IMR-90 (cell line): ENCODE measurements around the gene RARRES2. TPM values are rescaled to one million over a fixed set of nuclear protein-coding genes. Genes with fewer than 3 reads are reported as not detected.

Experiments used
- ATAC-seq: fragments of 200-7000 bp; cut with Tn5 transposase; 2 replicates; pipeline ENCODE4 v1.9.1; 2020; ENCODE audit warnings: low read depth, mild to moderate bottlenecking, moderate library complexity
- BruUV-seq: library from RNA; stranded (reverse); fragments of 400-500 nt; replicated peaks from 2 replicates; lab custom pipeline; 2021; lab: Mats Ljungman, UMichigan
- CTCF ChIA-PET: fragments of 300-600 bp; formaldehyde crosslinking; extraction: SDS; loops from one replicate; lab custom pipeline; 2021; ENCODE audit warnings: antibody characterized with exemption; lab: Yijun Ruan, JAX
- POLR2A ChIA-PET: fragments of 300-600 bp; sonication (Branson Sonifier 250); formaldehyde crosslinking; loops from one replicate; lab custom pipeline; 2022; ENCODE audit warnings: antibody characterized with exemption; ENCODE audit not compliant: unreplicated experiment; lab: Charles Lee
- DNase-seq: peaks from one replicate; pipeline ENCODE4 v3.0.0; 2013
- H2AFZ ChIP-seq: replicated peaks from 2 replicates; pipeline ENCODE3; 2013; ENCODE audit warnings: low read length, mild to moderate bottlenecking; ENCODE audit not compliant: poor library complexity
- H2AK5ac ChIP-seq: 2 replicates; pipeline ENCODE4 v1.6.1; 2013; ENCODE audit warnings: low read depth, low read length, inconsistent platforms
- H2AK9ac ChIP-seq: replicated peaks from 2 replicates; pipeline ENCODE3; 2013; ENCODE audit warnings: mild to moderate bottlenecking, low read depth, low read length, moderate library complexity; ENCODE audit not compliant: poor library complexity
- H2BK120ac ChIP-seq: 2 replicates; pipeline ENCODE4 v1.6.1; 2013; ENCODE audit warnings: low read depth, low read length, inconsistent platforms
- H2BK15ac ChIP-seq: 3 replicates; pipeline ENCODE4 v1.6.1; 2013; ENCODE audit warnings: low read depth, low read length, inconsistent platforms
- H2BK20ac ChIP-seq: 2 replicates; pipeline ENCODE4 v1.6.1; 2013; ENCODE audit warnings: low read depth, mild to moderate bottlenecking, inconsistent platforms, low read length, moderate library complexity
- H2BK5ac ChIP-seq: 2 replicates; pipeline ENCODE4 v1.6.1; 2013; ENCODE audit warnings: mild to moderate bottlenecking, low read depth, low read length, inconsistent platforms; ENCODE audit not compliant: poor library complexity, severe bottlenecking
- H3K14ac ChIP-seq: replicated peaks from 2 replicates; pipeline ENCODE4 v1.6.1; 2013; ENCODE audit warnings: low read depth, low read length, inconsistent platforms
- H3K18ac ChIP-seq: 2 replicates; pipeline ENCODE4 v1.6.1; 2013; ENCODE audit warnings: low read depth, low read length, control low read depth
- H3K23ac ChIP-seq: 2 replicates; pipeline ENCODE4 v1.6.1; 2013; ENCODE audit warnings: low read depth, low read length, inconsistent platforms
- H3K27ac ChIP-seq: 2 replicates; pipeline ENCODE4 v1.5.1; 2013; ENCODE audit warnings: mild to moderate bottlenecking, control low read depth, low read length; ENCODE audit not compliant: insufficient read depth
- H3K27me3 ChIP-seq: 2 replicates; pipeline ENCODE4 v1.6.1; 2013; ENCODE audit warnings: low read length; ENCODE audit not compliant: control insufficient read depth, insufficient read depth
- H3K36me3 ChIP-seq: 2 replicates; pipeline ENCODE4 v1.6.1; 2013; ENCODE audit warnings: low read length, mixed read lengths; ENCODE audit not compliant: control insufficient read depth, insufficient read depth
- H3K4ac ChIP-seq: 2 replicates; pipeline ENCODE4 v1.6.1; 2013; ENCODE audit warnings: low read depth, low read length, inconsistent platforms
- H3K4me1 ChIP-seq: 2 replicates; pipeline ENCODE4 v1.6.1; 2013; ENCODE audit warnings: low read length, mixed read lengths; ENCODE audit not compliant: control insufficient read depth, insufficient read depth
- H3K4me2 ChIP-seq: 2 replicates; pipeline ENCODE4 v1.6.1; 2013; ENCODE audit warnings: low read depth, mild to moderate bottlenecking, control low read depth, low read length, moderate library complexity
- H3K4me3 ChIP-seq: 2 replicates; pipeline ENCODE4 v1.5.1; 2013; ENCODE audit warnings: low read depth, mild to moderate bottlenecking, control low read depth, low read length, moderate library complexity; ENCODE audit not compliant: insufficient read depth
- H3K56ac ChIP-seq: 2 replicates; pipeline ENCODE4 v1.6.1; 2013; ENCODE audit warnings: low read length, inconsistent platforms; ENCODE audit not compliant: insufficient read depth; ENCODE audit errors: extremely low read depth
- H3K79me1 ChIP-seq, 2 experiments: 2 replicates each; pipeline ENCODE4 v1.6.1; 2013; ENCODE audit warnings: low read length in 2 of 2, inconsistent platforms in 1 of 2, low read depth in 1 of 2
- H3K9ac ChIP-seq: 2 replicates; pipeline ENCODE4 v1.6.1; 2013; ENCODE audit warnings: low read depth, low read length, control low read depth
- H3K9me1 ChIP-seq: 2 replicates; pipeline ENCODE4 v1.6.1; 2013; ENCODE audit warnings: low read length, inconsistent platforms; ENCODE audit not compliant: insufficient read depth
- H3K9me3 ChIP-seq: 2 replicates; pipeline ENCODE4 v1.6.1; 2013; ENCODE audit warnings: low read length; ENCODE audit not compliant: control insufficient read depth, insufficient read depth
- H4K20me1 ChIP-seq: 2 replicates; pipeline ENCODE4 v1.6.1; 2013; ENCODE audit warnings: low read length, inconsistent platforms; ENCODE audit not compliant: insufficient read depth
- H4K5ac ChIP-seq: 2 replicates; pipeline ENCODE4 v1.6.1; 2013; ENCODE audit warnings: mild to moderate bottlenecking, low read depth, low read length, control low read depth
- H4K8ac ChIP-seq, 2 experiments: 2 replicates each; pipeline ENCODE4 v1.6.1; 2013; ENCODE audit warnings: low read depth in 2 of 2, low read length in 2 of 2, control low read depth in 1 of 2, inconsistent platforms in 1 of 2
- H4K91ac ChIP-seq: 2 replicates; pipeline ENCODE4 v1.6.1; 2013; ENCODE audit warnings: low read depth, low read length, inconsistent platforms; ENCODE audit not compliant: insufficient read depth
- BHLHE40 ChIP-seq: fragments of 150-350 bp; IDR thresholded peaks from 2 replicates; pipeline ENCODE4 v1.6.1; 2016; ENCODE audit warnings: mild to moderate bottlenecking, low read depth, low read length
- CHD1 ChIP-seq: IDR thresholded peaks from 2 replicates; pipeline ENCODE4 v1.6.1; 2012; ENCODE audit warnings: low read depth, low read length, improper control_type of control experiment
- FOS ChIP-seq: fragments of 150-350 bp; IDR thresholded peaks from 2 replicates; pipeline ENCODE4 v1.6.1; 2016; ENCODE audit warnings: low read depth, low read length
- MAZ ChIP-seq: IDR thresholded peaks from 2 replicates; pipeline ENCODE4 v1.6.1; 2012; ENCODE audit warnings: low read depth, mild to moderate bottlenecking, low read length, improper control_type of control experiment, moderate library complexity, borderline replicate concordance
- MXI1 ChIP-seq: IDR thresholded peaks from 2 replicates; pipeline ENCODE4 v1.6.1; 2012; ENCODE audit warnings: low read depth, mild to moderate bottlenecking, low read length, moderate library complexity, borderline replicate concordance
- NFE2L2 ChIP-seq: fragments of 150-350 bp; IDR thresholded peaks from 2 replicates; pipeline ENCODE4 v1.6.1; 2016; ENCODE audit warnings: low read depth, mild to moderate bottlenecking, low read length
- POLR2A ChIP-seq: IDR thresholded peaks from 2 replicates; pipeline ENCODE4 v1.6.1; 2012; ENCODE audit warnings: mild to moderate bottlenecking, low read depth, low read length
- RAD21 ChIP-seq: IDR thresholded peaks from 2 replicates; pipeline ENCODE4 v1.6.1; 2012; ENCODE audit warnings: low read length, improper control_type of control experiment
- SMC3 ChIP-seq: fragments of 150-350 bp; IDR thresholded peaks from 2 replicates; pipeline ENCODE4 v1.6.1; 2016; ENCODE audit warnings: low read depth, mild to moderate bottlenecking, antibody characterized with exemption, low read length, moderate library complexity
- WGBS, 2 experiments: methylation state at CpG; one replicate each; pipeline versions ENCODE4 v1.1.5 to v1.1.7; 2013; ENCODE audit warnings: missing lambda C conversion rate in 2 of 2; ENCODE audit not compliant: insufficient read length in 1 of 2; ENCODE audit errors: extremely low coverage in 2 of 2; 5-methylcytosine and 5-hydroxymethylcytosine counted together
- dilution Hi-C: fragments of 300-500 bp; cut with HindIII; formaldehyde crosslinking; loops from one replicate; pipeline ENCODE4 v1.14.3; 2018; ENCODE audit warnings: low sequenced_read_pairs; ENCODE audit not compliant: unreplicated experiment
- in situ Hi-C: fragments of 300-500 bp; cut with MboI; formaldehyde crosslinking; loops from 3 replicates; pipeline ENCODE4 v1.14.3; 2019; ENCODE audit warnings: low sequenced_read_pairs, inconsistent platforms, mixed read lengths
- intact Hi-C: fragments of 100-400 bp; cut with micrococcal nuclease; formaldehyde crosslinking; loops from 2 replicates; pipeline ENCODE4 v1.10.0; 2022
- polyA plus RNA-seq, 3 experiments: library from polyadenylated mRNA; depleted of rRNA; stranded (reverse); fragments of >200 nt; gene quantifications; 2 replicates each; pipeline ENCODE4 v1.2.3, GENCODE V29; 2012; ENCODE audit warnings: low replicate concordance in 1 of 3
- total RNA-seq: library from RNA; depleted of rRNA; stranded (reverse); fragments of >200 nt; gene quantifications from 2 replicates; pipeline ENCODE4 v1.2.3, GENCODE V29; 2012
- TF ChIP-seq, protein P1 (sequence below): fragments of 150-350 bp; IDR thresholded peaks from 2 replicates; pipeline ENCODE4 v1.6.1; 2017; ENCODE audit warnings: mild to moderate bottlenecking, antibody characterized with exemption, low read length, low read depth

The RARRES2 gene
- total and polyA plus RNA-seq, 2 of the 4 experiments (the other 2 are of a cell fraction) = 1.6 TPM; not detected in 1

DNA sequence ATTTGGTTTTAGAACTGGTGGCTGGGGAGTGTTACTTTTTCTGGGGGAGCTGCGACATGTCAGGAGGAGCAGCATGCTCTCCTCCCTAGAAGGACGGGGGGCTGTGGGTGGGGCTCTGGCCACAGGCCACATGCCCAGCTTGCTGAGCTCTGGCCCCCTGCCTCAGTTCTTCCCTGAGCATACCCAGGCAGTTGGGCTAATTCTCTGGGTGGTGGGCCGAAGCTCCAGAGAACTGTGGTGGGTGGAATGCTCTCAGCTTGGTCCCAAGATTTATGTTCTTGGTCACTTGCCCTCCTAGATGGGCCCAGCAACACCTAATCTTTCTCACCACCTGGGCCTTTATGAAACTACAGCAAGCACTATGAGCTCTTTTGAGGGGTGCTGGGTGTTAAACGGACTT lies 32.6 kb upstream of the RARRES2 start:
- Histone ChIP-seq H4K20me1 (peaks cover 9% of the 10 kb centered on the region), H3K18ac (no peak overlapping the region), H3K14ac (no peak overlapping the region), H3K23ac (no peak overlapping the region), H3K36me3 (peaks cover 38% of the 10 kb centered on the region), H3K27ac (no peak overlapping the region), H4K91ac (no peak overlapping the region), H4K8ac (no peak overlapping the region), H3K9ac (no peak overlapping the region), H3K9me3 (no peaks in the 10 kb centered on the region), H4K5ac (no peak overlapping the region), H3K4me2 (no peak overlapping the region), H2BK5ac (no peak overlapping the region), H3K9me1 (peaks cover 2% of the 10 kb centered on the region; the same call in 1 of the 2 replicates), H3K4me3 (no peak overlapping the region), H2BK15ac (no peak overlapping the region), H2BK20ac (no peak overlapping the region), H3K56ac (no peak overlapping the region), H2BK120ac (no peak overlapping the region), H3K27me3 (no peaks in the 10 kb centered on the region), H2AK9ac (no peak overlapping the region), H2AFZ (no peak overlapping the region), H2AK5ac (no peak overlapping the region), H3K4ac (no peak overlapping the region), H3K4me1 (peaks cover 22% of the 10 kb centered on the region), H3K79me1 (peaks cover 21 to 46% of the 10 kb centered on the region in 2 experiments; a peak in 3 of 4 replicates)
- POLR2A ChIA-PET = no interaction called here
- intact Hi-C loops = no loop called here
- TF ChIP-seq NFE2L2 (no peak), MXI1 (no peak), MAZ (no peak), POLR2A (no peak), RAD21 (no peak), FOS (no peak), BHLHE40 (no peak), SMC3 (no peak), CHD1 (no peak)
- TF ChIP-seq, protein P1, sequence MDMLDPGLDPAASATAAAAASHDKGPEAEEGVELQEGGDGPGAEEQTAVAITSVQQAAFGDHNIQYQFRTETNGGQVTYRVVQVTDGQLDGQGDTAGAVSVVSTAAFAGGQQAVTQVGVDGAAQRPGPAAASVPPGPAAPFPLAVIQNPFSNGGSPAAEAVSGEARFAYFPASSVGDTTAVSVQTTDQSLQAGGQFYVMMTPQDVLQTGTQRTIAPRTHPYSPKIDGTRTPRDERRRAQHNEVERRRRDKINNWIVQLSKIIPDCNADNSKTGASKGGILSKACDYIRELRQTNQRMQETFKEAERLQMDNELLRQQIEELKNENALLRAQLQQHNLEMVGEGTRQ = no peak
- BruUV-seq = no TSS peak
- DNase-seq (no peak), ATAC-seq (no peak)
- in situ Hi-C loops = no loop called here
- CTCF ChIA-PET = no interaction called here
- dilution Hi-C loops = no loop called here
- 100% methylated on average over 2 of the region's 4 CpGs; no CpG with 5 or more reads in 1 of the 2 experiments for WGBS, 2 experiments
